Measurements from ENCODE around the gene AJAP1.

AJAP1 gene

DNA sequence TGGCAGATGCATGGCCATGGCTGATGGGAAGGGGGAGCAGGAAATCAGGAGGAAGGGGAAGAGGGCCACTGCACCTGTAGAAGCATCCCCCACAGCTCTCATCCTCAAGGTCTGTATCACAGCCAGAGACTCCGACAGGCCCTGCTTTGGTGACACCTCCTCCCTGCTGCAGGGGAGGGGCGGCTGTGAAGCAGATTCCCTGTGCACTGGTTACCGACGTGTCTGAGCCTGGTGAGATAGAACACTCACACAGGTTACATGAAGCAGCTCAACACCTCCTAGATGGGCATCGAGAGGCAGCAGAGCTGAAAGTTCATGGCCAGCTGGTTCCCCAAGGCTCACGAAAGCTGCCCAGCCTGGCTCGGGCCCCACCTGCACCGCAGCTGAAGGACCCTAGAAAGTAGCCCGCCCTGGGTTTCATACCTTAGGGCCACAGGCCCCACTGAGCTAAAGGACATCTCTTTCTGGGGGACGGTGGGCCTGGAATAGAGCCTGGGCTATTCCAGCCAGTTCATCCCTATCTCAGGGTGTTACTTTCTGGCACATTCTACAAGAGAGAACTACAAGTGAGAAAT lies 30.2 kb upstream of the AJAP1 start:
- Histone ChIP-seq H3K27me3 (ENCODE audit: insufficient read depth, poor library complexity, severe bottlenecking) (no peaks in the 10 kb centered on the region), H3K36me3 (ENCODE audit: low read depth) (no peaks in the 10 kb centered on the region), H3K4me1 (ENCODE audit: insufficient read depth, poor library complexity, severe bottlenecking) (no peaks in the 10 kb centered on the region), H3K4me3 (ENCODE audit: severe bottlenecking) (no peak overlapping the region), H3K9me3 (ENCODE audit: severe bottlenecking) (no peaks in the 10 kb centered on the region), H3K27ac (ENCODE audit: poor library complexity, severe bottlenecking) (no peak overlapping the region)
- ATAC-seq (ENCODE audit: low read depth) (no peak), DNase-seq (ENCODE audit: low spot score) (no peak)
- TF ChIP-seq, protein P1, sequence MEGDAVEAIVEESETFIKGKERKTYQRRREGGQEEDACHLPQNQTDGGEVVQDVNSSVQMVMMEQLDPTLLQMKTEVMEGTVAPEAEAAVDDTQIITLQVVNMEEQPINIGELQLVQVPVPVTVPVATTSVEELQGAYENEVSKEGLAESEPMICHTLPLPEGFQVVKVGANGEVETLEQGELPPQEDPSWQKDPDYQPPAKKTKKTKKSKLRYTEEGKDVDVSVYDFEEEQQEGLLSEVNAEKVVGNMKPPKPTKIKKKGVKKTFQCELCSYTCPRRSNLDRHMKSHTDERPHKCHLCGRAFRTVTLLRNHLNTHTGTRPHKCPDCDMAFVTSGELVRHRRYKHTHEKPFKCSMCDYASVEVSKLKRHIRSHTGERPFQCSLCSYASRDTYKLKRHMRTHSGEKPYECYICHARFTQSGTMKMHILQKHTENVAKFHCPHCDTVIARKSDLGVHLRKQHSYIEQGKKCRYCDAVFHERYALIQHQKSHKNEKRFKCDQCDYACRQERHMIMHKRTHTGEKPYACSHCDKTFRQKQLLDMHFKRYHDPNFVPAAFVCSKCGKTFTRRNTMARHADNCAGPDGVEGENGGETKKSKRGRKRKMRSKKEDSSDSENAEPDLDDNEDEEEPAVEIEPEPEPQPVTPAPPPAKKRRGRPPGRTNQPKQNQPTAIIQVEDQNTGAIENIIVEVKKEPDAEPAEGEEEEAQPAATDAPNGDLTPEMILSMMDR (IDR thresholded peaks at IDR 0.05; ENCODE audit: poor library complexity, severe bottlenecking): no peak

DNA sequence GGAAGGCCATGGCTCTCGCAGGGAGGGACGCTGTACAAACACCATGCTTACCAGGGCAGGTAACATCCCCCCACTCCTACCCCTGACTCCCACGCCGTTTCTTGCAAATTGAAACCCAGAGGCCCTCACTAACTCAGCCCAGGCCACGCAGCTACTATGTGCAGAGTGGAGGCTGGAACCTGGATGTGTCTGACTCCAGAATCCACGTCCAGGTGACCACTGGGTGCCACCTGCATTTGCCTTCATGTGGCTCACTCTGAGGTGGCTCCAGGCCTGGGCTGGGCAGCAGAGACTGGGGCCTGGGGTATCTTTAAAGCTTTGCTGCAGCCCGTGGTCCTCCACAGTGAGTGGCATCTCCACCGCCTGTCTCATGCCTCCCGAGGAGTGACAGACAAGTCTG lies 29.6 kb upstream of the AJAP1 start:
- no peaks in the 10 kb centered on the region for H3K9me3 ChIP-seq (ENCODE audit: severe bottlenecking)
- no peaks in the 10 kb centered on the region for H3K27me3 ChIP-seq (ENCODE audit: insufficient read depth, poor library complexity, severe bottlenecking)
- DNase-seq (ENCODE audit: low spot score) (no peak), ATAC-seq (ENCODE audit: low read depth) (no peak)
- no peak overlapping the region for H3K27ac ChIP-seq (ENCODE audit: poor library complexity, severe bottlenecking)
- TF ChIP-seq, protein P1 (IDR thresholded peaks at IDR 0.05; ENCODE audit: poor library complexity, severe bottlenecking): no peak
- no peaks in the 10 kb centered on the region for H3K36me3 ChIP-seq (ENCODE audit: low read depth)
- no peaks in the 10 kb centered on the region for H3K4me1 ChIP-seq (ENCODE audit: insufficient read depth, poor library complexity, severe bottlenecking)
- H3K4me3 ChIP-seq (ENCODE audit: severe bottlenecking): no peak overlapping the region

DNA sequence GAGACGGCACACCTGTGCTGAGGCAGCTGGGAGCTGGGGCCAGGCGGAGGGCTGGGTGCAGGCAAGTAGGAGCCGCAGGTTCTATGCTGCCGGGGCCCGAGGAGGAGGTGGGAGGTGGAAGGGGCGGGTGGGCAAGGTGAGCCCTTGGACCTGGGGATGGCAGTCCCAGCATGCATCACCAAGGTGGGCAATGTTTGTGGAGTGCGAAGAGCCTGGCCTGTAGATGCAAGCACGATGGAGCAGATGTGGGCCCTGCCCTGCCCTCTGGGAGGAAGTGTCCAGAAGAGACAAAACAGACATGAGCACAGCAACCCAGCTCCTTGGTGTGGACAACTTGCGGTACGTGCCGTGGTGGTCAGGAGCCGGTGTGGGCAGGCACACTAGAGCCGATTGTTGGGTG lies 28.3 kb upstream of the AJAP1 start:
- no peaks in the 10 kb centered on the region for H3K27me3 ChIP-seq (ENCODE audit: insufficient read depth, poor library complexity, severe bottlenecking)
- no peaks in the 10 kb centered on the region for H3K4me1 ChIP-seq (ENCODE audit: insufficient read depth, poor library complexity, severe bottlenecking)
- ATAC-seq (ENCODE audit: low read depth): no peak

DNA sequence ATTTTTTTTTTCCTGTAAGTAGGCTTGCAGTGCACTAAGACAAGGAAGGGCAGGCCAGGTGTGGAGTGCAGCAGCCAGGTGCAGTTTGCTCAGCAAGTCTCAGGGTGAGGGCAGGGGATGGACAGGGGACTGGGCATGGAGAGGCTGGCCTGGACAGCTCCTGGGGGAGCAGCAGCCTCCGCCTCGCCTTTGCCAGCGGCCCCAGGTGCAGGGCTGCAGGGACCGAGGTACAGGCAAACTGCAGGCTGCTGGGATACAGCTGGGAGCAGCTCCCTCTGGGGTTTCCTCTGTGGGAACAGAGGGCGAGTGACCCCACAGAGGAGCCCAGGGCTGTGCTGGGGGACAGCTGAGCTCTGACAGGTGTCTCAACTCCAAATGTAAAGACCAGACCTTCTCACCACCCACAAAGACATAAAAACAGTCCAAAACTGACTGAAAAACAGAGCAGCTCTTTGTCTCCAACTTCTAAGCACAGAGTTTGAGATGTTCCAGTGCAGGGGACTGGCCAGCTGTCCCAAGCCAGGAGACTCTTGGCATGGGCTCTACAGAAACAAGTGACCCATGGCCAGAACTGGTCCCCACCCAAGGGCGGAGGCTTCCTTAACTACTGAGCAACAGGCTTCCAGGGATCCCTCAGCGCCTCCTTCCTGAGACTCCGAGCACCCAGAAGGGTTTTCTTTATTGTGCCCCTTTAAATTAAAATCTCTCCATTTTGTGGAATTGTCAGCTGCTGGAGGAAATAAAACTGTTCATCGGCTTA lies 27.7 kb upstream of the AJAP1 start:
- DNase-seq (ENCODE audit: low spot score): no peak
- Histone ChIP-seq H3K9me3 (ENCODE audit: severe bottlenecking) (no peaks in the 10 kb centered on the region), H3K27me3 (ENCODE audit: insufficient read depth, poor library complexity, severe bottlenecking) (no peaks in the 10 kb centered on the region), H3K27ac (ENCODE audit: poor library complexity, severe bottlenecking) (no peak overlapping the region), H3K36me3 (ENCODE audit: low read depth) (no peaks in the 10 kb centered on the region), H3K4me1 (ENCODE audit: insufficient read depth, poor library complexity, severe bottlenecking) (no peaks in the 10 kb centered on the region), H3K4me3 (ENCODE audit: severe bottlenecking) (no peak overlapping the region)
- TF ChIP-seq, protein P1 (IDR thresholded peaks at IDR 0.05; ENCODE audit: poor library complexity, severe bottlenecking): no peak
- ATAC-seq (ENCODE audit: low read depth): no peak

More for the DNA sequence above, 28.3 kb upstream of the AJAP1 start:
- TF ChIP-seq, protein P1 (IDR thresholded peaks at IDR 0.05; ENCODE audit: poor library complexity, severe bottlenecking): no peak
- no peaks in the 10 kb centered on the region for H3K36me3 ChIP-seq (ENCODE audit: low read depth)
- H3K9me3 ChIP-seq (ENCODE audit: severe bottlenecking): no peaks in the 10 kb centered on the region
- H3K4me3 ChIP-seq (ENCODE audit: severe bottlenecking): no peak overlapping the region
- no peak for DNase-seq (ENCODE audit: low spot score)
- H3K27ac ChIP-seq (ENCODE audit: poor library complexity, severe bottlenecking): no peak overlapping the region

DNA sequence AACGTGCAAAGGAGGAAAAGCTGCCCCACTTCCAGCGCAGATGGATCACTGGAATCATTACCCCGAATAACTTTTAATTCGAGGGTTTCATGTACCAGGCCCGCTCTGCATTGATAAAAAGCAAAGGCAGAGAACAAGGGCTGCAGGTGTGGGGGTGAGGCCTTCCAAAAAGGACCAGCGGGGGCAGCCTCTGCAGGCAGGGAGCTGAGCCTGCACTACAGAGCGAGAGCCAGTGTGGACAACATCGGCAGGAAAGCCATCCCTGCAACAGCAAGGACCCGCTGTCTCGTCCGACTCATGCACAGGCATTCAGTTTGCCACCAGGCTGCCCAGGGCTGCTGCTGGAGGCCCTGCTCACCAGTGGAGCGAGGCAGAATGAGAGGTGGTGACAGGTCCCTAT lies 27.1 kb upstream of the AJAP1 start:
- DNase-seq (ENCODE audit: low spot score) (no peak), ATAC-seq (ENCODE audit: low read depth) (no peak)
- no peaks in the 10 kb centered on the region for H3K4me1 ChIP-seq (ENCODE audit: insufficient read depth, poor library complexity, severe bottlenecking)
- TF ChIP-seq, protein P1 (IDR thresholded peaks at IDR 0.05; ENCODE audit: poor library complexity, severe bottlenecking): no peak
- no peaks in the 10 kb centered on the region for H3K9me3 ChIP-seq (ENCODE audit: severe bottlenecking)
- H3K27me3 ChIP-seq (ENCODE audit: insufficient read depth, poor library complexity, severe bottlenecking): no peaks in the 10 kb centered on the region
- no peak overlapping the region for H3K27ac ChIP-seq (ENCODE audit: poor library complexity, severe bottlenecking)
- no peaks in the 10 kb centered on the region for H3K36me3 ChIP-seq (ENCODE audit: low read depth)
- no peak overlapping the region for H3K4me3 ChIP-seq (ENCODE audit: severe bottlenecking)

Measured in RWPE2 (cell line).